Sigmoid colon (tissue), 4 donors: ENCODE data around the gene CLIC4.

Experiments
- EP300 ChIP-seq, 4 donors: sonication (generic); formaldehyde crosslinking; IDR thresholded peaks; one replicate each; pipeline ENCODE4 v1.6.1; 2017; ENCODE audit warnings: antibody characterized with exemption in 4 of 4
- POLR2A ChIP-seq, 2 donors: fragments of 450-650 bp; IDR thresholded peaks; one replicate each; pipeline ENCODE4 v1.6.1; 2016; ENCODE audit warnings: antibody characterized with exemption in 2 of 2, mild to moderate bottlenecking in 2 of 2, moderate library complexity in 2 of 2
- TF ChIP-seq, protein P1 (sequence below), 4 experiments: fragments of 450-650 bp in 3 of 4; fragments of 200-600 bp in 1 of 4; IDR thresholded peaks; one replicate each; pipeline ENCODE4 v1.5.1; 2016 to 2019; ENCODE audit warnings: antibody characterized with exemption in 4 of 4, mild to moderate bottlenecking in 3 of 4, moderate library complexity in 2 of 4

DNA sequence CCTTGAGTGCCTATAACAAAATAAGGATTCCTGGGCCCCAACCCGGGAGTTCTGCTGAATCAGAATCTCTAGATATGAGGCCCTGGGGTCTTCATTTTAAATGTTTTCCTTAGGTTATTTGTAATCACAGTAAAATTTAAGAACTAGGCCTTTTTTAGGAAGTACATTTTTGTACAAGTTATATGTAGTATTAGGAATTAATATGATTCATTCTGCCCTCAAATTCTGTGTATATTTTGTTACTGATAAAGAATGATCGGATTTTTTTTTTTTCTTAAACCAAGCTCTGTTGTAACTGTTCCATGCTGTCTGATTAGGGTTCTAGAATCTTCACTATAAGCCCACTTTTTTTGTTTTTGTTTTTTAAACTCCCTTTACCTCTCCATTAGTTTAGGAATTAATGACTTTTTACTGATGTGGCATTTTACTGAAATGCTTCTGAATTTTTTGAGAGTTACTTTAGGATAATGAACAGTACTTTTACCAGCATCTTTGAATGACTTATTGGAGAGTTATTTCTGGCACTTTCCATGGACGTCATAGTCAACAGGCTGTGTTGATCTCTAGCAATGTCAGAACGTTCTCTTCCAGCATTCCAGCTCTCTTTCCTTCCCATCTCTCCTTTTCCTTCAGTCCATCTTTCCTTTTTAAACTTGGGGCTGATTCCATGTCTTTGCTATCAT is 48.3 kb downstream of the CLIC4 start:
- TF ChIP-seq, protein P1, sequence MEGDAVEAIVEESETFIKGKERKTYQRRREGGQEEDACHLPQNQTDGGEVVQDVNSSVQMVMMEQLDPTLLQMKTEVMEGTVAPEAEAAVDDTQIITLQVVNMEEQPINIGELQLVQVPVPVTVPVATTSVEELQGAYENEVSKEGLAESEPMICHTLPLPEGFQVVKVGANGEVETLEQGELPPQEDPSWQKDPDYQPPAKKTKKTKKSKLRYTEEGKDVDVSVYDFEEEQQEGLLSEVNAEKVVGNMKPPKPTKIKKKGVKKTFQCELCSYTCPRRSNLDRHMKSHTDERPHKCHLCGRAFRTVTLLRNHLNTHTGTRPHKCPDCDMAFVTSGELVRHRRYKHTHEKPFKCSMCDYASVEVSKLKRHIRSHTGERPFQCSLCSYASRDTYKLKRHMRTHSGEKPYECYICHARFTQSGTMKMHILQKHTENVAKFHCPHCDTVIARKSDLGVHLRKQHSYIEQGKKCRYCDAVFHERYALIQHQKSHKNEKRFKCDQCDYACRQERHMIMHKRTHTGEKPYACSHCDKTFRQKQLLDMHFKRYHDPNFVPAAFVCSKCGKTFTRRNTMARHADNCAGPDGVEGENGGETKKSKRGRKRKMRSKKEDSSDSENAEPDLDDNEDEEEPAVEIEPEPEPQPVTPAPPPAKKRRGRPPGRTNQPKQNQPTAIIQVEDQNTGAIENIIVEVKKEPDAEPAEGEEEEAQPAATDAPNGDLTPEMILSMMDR (IDR thresholded peaks at IDR 0.05), result no peak
- TF ChIP-seq EP300 (IDR thresholded peaks at IDR 0.05) (peak in 3 of 4 donors; percentile 33 to 93 (median 80)), POLR2A (IDR thresholded peaks at IDR 0.05) (no peak)
